Uterus (tissue), 4 donors: ENCODE data around the gene SRC. TPM values are rescaled to one million over a fixed set of nuclear protein-coding genes. Genes with fewer than 3 reads are reported as not detected.
"Not testable (repeated sequence)": the region's sequence is repeated elsewhere in the genome, so short reads cannot be mapped to it uniquely, and the experiment has no call there.

Experiments
- DNase-seq, 2 donors: peaks; one replicate each; pipeline ENCODE4 v3.0.0-alpha.2; 2019 to 2020
- H3K27ac ChIP-seq, 2 donors: fragments of 200-600 bp; sonication (generic); 1 replicate in 1 of 2; 2 replicates in 1 of 2; pipeline ENCODE4 v1.5.1; 2016 to 2018
- H3K27me3 ChIP-seq, 2 donors: fragments of 200-600 bp; sonication (generic); one replicate each; pipeline ENCODE4 v1.5.1; 2018 to 2019; ENCODE audit warnings: control low read depth in 1 of 2
- H3K36me3 ChIP-seq, 2 donors: fragments of 200-600 bp; sonication (generic); one replicate each; pipeline ENCODE4 v1.5.1; 2019; ENCODE audit warnings: control low read depth in 1 of 2
- H3K4me1 ChIP-seq, 2 donors: fragments of 200-600 bp; sonication (generic); one replicate each; pipeline ENCODE4 v1.5.1; 2018 to 2019; ENCODE audit warnings: control low read depth in 1 of 2
- H3K4me3 ChIP-seq, 2 donors: fragments of 200-600 bp; sonication (generic); 1 replicate in 1 of 2; 2 replicates in 1 of 2; pipeline ENCODE4 v1.5.1; 2018 to 2019; ENCODE audit warnings: mild to moderate bottlenecking in 1 of 2
- H3K9me3 ChIP-seq, 2 donors: fragments of 200-600 bp; sonication (generic); one replicate each; pipeline ENCODE4 v1.5.1; 2019; ENCODE audit warnings: control low read depth in 1 of 2
- CTCF ChIP-seq, 4 experiments: fragments of 200-600 bp in 2 of 4; fragments of 450-650 bp in 2 of 4; sonication (generic) in 2 of 4; IDR thresholded peaks; one replicate each; pipeline ENCODE4 v1.5.1; 2016 to 2019; ENCODE audit warnings: antibody characterized with exemption in 4 of 4, mild to moderate bottlenecking in 2 of 4, moderate library complexity in 1 of 4
- POLR2A ChIP-seq, 2 donors: fragments of 450-650 bp; IDR thresholded peaks; one replicate each; pipeline ENCODE4 v1.6.1; 2016; ENCODE audit warnings: antibody characterized with exemption in 2 of 2, mild to moderate bottlenecking in 1 of 2, moderate library complexity in 1 of 2
- intact Hi-C: fragments of 100-400 bp; cut with DNase I; formaldehyde crosslinking; loops from one replicate; pipeline ENCODE4 v1.15.1; 2023; ENCODE audit warnings: low total_unique reads
- total RNA-seq, 4 donors: library from RNA; depleted of rRNA in 3 of 4; stranded (reverse); fragments of >200 nt in 3 of 4; gene quantifications; one replicate each; pipeline versions ENCODE4 v1.1.0 to v1.2.4, GENCODE V29; 2014 to 2023
- donor health status: DM: yes; HTN: yes; CAD: no.

SRC gene
- total RNA-seq, 4 donors from 2014 or later = 25.0 to 110 (median 34.1) TPM

GRCh38 chr20:37335642-37336368 is 10.1 kb upstream of the SRC start:
- TF ChIP-seq CTCF (IDR thresholded peaks at IDR 0.05) = no peak
- no peak for TF ChIP-seq POLR2A (IDR thresholded peaks at IDR 0.05)
- Histone ChIP-seq H3K27ac (peak overlapping the region; percentile 78 to 86), H3K36me3 (no peaks in the 10 kb centered on the region), H3K4me1 (peaks cover 0 to 6% of the 10 kb centered on the region in 2 donors), H3K4me3 (no peak overlapping the region), H3K27me3 (no peaks in the 10 kb centered on the region), H3K9me3 (no peaks in the 10 kb centered on the region)
- intact Hi-C loops = no loop called here
- DNase-seq = peak in 1 of 2 donors; percentile 31

GRCh38 chr20:37336369-37337207 is 9.4 kb upstream of the SRC start:
- TF ChIP-seq POLR2A (IDR thresholded peaks at IDR 0.05) (no peak), CTCF (IDR thresholded peaks at IDR 0.05) (no peak)
- Histone ChIP-seq H3K4me1 (peaks cover 0 to 6% of the 10 kb centered on the region in 2 donors), H3K4me3 (peak overlapping the region in 1 of 2 donors; percentile 4), H3K9me3 (no peaks in the 10 kb centered on the region), H3K36me3 (no peaks in the 10 kb centered on the region), H3K27ac (peak overlapping the region; percentile 78 to 86), H3K27me3 (no peaks in the 10 kb centered on the region)
- DNase-seq = peak; percentile 75 to 84
- intact Hi-C loops = no loop called here

- H3K27me3 ChIP-seq = no peaks in the 10 kb centered on the region
- intact Hi-C loops = no loop called here
- TF ChIP-seq POLR2A (IDR thresholded peaks at IDR 0.05) = no peak
- no peak for TF ChIP-seq CTCF (IDR thresholded peaks at IDR 0.05)
- peak overlapping the region; percentile 78 to 86 for H3K27ac ChIP-seq
- H3K36me3 ChIP-seq = no peaks in the 10 kb centered on the region
- no peaks in the 10 kb centered on the region for H3K9me3 ChIP-seq
- DNase-seq = no peak
- no peak overlapping the region for H3K4me3 ChIP-seq
- peaks cover 0 to 6% of the 10 kb centered on the region in 2 donors for H3K4me1 ChIP-seq
These were observed 8.5 kb upstream of the SRC start for GRCh38 chr20:37337208-37337991.

GRCh38 chr20:37338380-37338779 is 7.6 kb upstream of the SRC start:
- H3K4me1 ChIP-seq, DNase-seq, H3K4me3 ChIP-seq, intact Hi-C loops, H3K36me3 ChIP-seq, H3K27me3 ChIP-seq, H3K9me3 ChIP-seq, H3K27ac ChIP-seq: not testable (repeated sequence)

- peaks cover 0 to 6% of the 10 kb centered on the region in 2 donors for H3K4me1 ChIP-seq
- H3K9me3 ChIP-seq = no peaks in the 10 kb centered on the region
- DNase-seq = no peak
- no peak overlapping the region for H3K4me3 ChIP-seq
- no peaks in the 10 kb centered on the region for H3K36me3 ChIP-seq
- intact Hi-C loops = no loop called here
- TF ChIP-seq POLR2A (IDR thresholded peaks at IDR 0.05) = no peak
- TF ChIP-seq CTCF (IDR thresholded peaks at IDR 0.05) = no peak
- H3K27ac ChIP-seq = no peak overlapping the region
- no peaks in the 10 kb centered on the region for H3K27me3 ChIP-seq
These were observed 6.7 kb upstream of the SRC start for GRCh38 chr20:37339208-37339607.

- H3K27ac ChIP-seq, H3K9me3 ChIP-seq, intact Hi-C loops, H3K4me3 ChIP-seq, H3K27me3 ChIP-seq, H3K4me1 ChIP-seq, DNase-seq, H3K36me3 ChIP-seq: not testable (repeated sequence)
These were observed 6.2 kb upstream of the SRC start for GRCh38 chr20:37339764-37340109.
